GM12872 (cell line): ENCODE results near the gene GRB14.

Experiments
- TF ChIP-seq, protein P1 (sequence below): IDR thresholded peaks from 3 replicates; pipeline ENCODE4 v1.5.1; 2011; ENCODE audit warnings: low read depth, mild to moderate bottlenecking, low read length, moderate library complexity; ENCODE audit not compliant: insufficient read depth

The GRB14 gene

DNA sequence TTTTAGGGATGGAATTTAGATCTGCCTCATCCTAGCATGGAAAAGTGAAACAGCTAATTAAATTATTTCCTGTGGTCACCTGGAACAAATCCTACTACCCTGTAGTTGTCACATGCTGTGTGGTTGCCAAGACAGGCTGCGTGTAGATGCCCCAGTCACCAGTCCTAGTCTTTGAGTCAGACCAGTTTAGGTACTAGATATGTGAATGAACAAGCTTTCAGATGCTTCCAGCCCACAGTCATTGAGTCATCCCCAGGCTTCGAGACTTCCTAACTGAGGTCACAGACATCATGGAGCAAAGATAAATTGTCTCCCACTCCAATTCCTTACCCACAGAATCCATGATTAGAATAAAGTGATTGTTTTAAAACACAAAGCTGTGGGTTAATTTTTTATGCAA lies 35.8 kb upstream of the GRB14 start:
- TF ChIP-seq, protein P1, sequence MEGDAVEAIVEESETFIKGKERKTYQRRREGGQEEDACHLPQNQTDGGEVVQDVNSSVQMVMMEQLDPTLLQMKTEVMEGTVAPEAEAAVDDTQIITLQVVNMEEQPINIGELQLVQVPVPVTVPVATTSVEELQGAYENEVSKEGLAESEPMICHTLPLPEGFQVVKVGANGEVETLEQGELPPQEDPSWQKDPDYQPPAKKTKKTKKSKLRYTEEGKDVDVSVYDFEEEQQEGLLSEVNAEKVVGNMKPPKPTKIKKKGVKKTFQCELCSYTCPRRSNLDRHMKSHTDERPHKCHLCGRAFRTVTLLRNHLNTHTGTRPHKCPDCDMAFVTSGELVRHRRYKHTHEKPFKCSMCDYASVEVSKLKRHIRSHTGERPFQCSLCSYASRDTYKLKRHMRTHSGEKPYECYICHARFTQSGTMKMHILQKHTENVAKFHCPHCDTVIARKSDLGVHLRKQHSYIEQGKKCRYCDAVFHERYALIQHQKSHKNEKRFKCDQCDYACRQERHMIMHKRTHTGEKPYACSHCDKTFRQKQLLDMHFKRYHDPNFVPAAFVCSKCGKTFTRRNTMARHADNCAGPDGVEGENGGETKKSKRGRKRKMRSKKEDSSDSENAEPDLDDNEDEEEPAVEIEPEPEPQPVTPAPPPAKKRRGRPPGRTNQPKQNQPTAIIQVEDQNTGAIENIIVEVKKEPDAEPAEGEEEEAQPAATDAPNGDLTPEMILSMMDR, result no peak

DNA sequence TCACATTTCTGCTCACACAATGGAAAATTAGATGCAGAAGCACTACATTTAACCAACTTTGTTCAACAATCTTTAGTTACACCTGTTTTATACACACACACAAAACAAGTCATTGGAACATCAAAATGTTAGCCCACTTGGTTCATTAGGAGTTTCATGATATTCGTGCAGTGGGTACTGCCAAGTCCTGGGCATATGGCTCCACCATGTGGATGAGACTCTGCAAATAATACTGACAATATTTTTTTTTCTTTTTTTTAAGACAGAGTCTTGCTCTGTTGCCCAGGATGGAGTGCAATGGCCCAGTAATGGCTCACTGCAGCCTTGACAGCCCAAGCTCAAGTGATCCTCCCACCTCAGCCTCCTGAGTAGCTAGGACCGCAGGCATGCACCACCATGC lies 34.5 kb upstream of the GRB14 start:
- TF ChIP-seq, protein P1, result no peak

DNA sequence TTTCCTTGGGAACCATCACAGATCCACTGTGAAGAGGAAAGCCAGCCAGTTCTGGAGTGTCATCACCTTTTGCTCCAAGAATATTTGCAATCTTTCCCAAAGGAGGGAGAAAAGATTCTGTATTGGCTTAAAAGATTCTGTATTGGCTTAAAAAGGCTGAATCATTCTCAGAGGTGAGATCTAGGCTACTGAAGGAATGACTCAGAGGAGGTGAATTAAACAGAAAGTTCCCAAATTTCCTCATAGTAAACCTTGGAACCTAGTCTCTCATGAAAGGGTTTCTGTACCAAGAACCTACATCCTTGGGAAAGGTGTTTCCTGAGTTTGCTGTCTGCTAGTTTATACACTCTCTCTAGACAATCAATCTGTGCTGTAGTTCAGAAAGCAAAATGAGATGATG lies 34.1 kb upstream of the GRB14 start:
- TF ChIP-seq, protein P1, result no peak

DNA sequence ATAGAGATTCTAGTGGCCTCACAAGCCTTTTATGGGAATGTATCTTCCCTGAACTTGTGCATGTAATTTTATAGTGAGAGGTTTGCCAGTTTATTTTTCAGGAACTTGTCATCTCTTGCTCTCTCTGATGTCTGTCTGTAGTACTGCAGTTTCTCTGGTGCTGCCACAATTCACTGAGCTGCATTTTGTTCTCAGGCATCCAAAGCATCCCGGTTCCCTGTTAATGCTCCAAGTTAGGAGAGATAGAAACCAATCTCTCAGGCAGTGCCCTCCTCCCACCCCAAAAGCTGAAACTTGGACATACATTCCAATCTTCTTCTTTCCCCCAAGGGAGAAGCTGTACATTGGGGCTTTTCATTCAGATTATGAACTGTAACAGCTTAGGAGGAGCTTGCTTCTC lies 30.1 kb upstream of the GRB14 start:
- TF ChIP-seq, protein P1, result no peak

DNA sequence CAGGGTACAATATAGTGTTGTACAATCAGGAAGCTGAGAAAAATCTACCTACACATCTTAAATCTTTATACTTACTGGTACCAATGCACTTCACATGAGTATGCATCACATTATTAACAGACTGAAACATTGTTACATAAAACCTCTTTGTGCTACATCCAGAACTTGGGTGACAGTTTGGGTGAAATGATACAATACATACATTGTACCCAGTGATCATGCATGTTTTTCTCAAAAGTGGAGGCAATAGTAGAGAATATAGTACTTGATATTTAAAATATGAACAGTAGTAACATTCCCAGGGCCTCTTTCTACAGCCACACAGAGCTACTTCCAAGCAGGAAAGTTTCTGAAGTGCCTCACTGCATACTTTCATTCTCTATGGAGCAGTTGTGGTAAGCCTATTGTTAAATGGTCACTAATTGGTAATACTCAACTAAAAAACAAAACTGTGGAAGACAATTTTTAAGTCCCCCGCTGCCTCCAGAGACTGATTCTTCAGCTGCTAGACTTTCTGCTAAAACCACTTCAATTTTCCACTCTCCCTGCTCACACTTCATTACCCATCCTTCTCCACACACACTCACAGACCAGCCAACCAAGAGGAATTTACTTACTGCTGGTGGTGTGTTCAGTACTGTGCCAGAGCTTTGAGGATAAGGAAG lies 22.9 kb upstream of the GRB14 start:
- TF ChIP-seq, protein P1, result no peak

DNA sequence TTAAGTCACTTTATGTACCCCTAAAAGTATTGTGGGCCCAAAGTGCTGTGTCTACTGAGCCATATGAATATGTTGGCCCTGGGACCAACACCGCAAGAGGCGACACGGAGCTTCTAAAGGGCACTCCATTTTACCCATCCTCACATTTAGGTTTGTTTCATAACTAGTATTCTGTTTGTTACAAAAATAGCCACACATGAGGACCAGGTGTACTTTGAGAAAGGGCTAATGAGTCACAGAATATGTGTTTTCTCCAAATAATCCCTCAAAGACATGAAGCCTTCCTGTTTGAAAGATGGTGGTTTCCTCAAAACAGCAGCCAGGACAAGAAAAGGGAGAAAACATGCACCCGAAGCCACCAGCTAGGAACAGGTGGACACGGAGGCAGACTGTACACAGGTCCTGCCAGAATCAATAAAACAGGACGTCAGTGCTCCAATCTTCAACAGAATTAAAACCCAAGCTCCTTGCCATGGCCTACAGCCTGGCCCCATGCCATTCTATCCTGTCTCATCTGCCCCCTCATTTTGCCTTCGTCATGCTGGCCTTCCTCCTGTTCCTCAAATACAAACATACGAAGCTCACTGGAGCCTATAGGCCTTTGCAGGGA lies 21.8 kb upstream of the GRB14 start:
- TF ChIP-seq, protein P1, result no peak

DNA sequence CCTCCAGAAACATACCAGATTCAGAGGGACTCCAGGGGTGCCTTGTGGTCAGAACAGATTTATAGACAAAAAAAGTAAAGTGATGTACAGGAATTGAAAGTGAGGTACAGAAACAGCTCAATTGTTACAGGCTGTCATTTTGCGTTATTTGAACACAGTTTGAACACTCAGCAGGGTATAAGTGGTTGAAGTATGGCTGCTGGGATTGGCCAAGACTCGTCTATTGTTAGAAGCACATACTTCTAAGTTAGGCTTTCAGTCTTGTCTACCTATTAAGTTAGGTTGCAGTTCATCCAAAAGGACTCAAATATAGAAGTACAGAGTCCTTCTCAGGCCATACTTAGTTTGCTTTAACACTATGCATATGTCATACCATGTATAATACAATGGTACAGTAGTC lies 21.0 kb upstream of the GRB14 start:
- TF ChIP-seq, protein P1, result no peak
